Upper lobe of left lung (tissue), 4 donors: ENCODE data around the gene KLF2.

Experiments used
- CTCF ChIP-seq, 6 experiments: fragments of 450-650 bp in 4 of 6; fragments of 200-600 bp in 2 of 6; sonication (generic) in 2 of 6; IDR thresholded peaks; one replicate each; pipeline ENCODE4 v1.5.1; 2016 to 2019; ENCODE audit warnings: antibody characterized with exemption in 6 of 6
- POLR2AphosphoS5 ChIP-seq, 2 donors: sonication (generic); formaldehyde crosslinking; IDR thresholded peaks; one replicate each; pipeline ENCODE4 v1.5.1; 2017; ENCODE audit warnings: antibody characterized with exemption in 2 of 2

- TF ChIP-seq CTCF (IDR thresholded peaks at IDR 0.05) = no peak
- TF ChIP-seq POLR2AphosphoS5 (IDR thresholded peaks at IDR 0.05) = peak; percentile 63 to 92
These were observed 5.8 kb downstream of the KLF2 start for GRCh38 chr19:16330368-16330801.
